GM18505 (cell line): ENCODE data around the gene EHMT1.

Experiments used
- ATAC-seq: cut with Tn5 transposase; IDR thresholded peaks from one replicate; pipeline ENCODE4 v1.9.1; 2021; ENCODE audit not compliant: unreplicated experiment
- POLR2A ChIP-seq: IDR thresholded peaks from 4 replicates; pipeline ENCODE4 v1.6.1; 2011; ENCODE audit warnings: borderline replicate concordance; ENCODE audit not compliant: insufficient read depth, insufficient read length; ENCODE audit errors: extremely low read depth

EHMT1 gene

DNA sequence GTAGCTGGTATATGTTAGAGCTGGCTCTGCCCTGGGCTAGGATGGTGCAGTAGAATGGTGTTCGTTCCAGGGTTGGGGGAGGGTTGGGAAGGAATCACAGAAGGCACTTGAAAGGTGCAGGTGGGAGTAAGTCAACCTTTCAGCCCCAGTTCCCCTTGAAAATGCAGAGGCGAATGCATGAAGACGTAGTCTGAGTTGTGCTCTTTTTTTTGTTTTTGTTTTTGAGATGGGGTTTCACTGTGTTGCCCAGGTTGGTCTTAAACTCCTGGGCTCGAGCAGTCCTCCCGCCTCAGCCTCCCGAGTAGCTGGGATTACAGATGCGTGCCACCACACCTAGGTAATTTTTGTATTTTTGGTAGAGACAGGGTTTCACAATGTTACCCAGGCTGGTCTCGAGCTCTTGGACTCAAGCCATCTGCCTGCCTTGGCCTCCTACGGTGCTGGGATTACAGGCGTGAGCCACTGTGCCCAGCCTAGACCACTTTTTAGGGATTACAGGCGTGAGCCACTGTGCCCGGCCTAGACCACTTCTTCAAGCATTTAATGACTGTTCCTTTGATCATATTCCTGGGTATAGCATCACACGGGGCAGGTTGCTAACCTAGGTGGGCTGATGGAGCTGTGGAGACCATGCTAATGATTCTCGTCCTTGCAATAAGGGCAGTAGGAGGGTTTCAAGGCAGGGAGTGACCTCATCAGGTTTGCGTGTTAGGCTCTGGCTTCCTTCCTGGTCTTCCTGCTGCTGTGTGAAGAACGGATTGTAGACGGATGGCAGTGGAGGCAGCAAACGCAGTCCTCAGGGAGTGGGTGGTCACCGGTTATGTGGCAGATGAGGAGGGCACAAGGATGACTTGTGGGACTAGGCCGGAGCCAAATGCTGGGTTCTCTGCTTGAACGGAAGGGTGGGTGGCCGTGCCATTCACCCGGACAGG lies 13.7 kb downstream of the EHMT1 start:
- no peak for ATAC-seq

DNA sequence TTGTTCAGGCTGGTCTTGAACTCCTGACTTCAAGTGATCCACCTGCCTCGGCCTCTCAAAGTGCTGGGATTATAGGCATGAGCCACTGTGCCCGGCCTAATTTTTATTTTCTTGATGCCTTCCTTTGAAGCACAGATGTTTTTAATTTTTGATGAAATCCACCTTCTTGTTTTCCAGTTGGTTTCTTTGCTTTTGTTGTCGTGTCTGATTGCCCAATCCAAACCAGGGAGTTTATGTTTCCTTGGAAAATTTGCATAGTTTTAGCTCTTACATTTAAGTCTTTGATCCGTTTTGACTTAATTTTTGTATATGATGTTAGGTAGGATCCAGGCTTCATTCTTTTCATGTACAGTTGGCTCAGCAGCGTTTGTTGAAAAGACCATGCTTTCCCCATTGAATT lies 15.2 kb downstream of the EHMT1 start:
- no peak for TF ChIP-seq POLR2A
- no peak for ATAC-seq

More for the DNA sequence above, 13.7 kb downstream of the EHMT1 start:
- TF ChIP-seq POLR2A: no peak

DNA sequence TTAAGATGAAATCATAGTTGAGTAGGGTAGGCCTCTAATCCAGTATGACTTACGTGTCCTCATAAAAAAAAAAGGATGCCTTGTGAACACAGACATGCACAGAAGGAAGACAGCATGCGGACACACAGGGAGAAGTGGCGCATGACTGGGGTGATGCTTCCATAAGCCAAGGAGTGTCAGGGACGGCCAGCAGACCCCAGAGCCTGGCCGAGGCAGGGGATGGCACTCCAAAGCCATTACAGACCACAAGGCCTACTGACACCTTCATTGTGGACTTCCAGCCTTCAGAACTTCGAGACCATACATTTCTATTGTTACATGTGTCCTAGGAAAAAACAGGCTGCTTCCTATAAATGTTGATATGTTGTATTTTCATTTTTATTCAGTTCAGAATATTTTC lies 19.9 kb downstream of the EHMT1 start:
- TF ChIP-seq POLR2A: no peak
- ATAC-seq: no peak

DNA sequence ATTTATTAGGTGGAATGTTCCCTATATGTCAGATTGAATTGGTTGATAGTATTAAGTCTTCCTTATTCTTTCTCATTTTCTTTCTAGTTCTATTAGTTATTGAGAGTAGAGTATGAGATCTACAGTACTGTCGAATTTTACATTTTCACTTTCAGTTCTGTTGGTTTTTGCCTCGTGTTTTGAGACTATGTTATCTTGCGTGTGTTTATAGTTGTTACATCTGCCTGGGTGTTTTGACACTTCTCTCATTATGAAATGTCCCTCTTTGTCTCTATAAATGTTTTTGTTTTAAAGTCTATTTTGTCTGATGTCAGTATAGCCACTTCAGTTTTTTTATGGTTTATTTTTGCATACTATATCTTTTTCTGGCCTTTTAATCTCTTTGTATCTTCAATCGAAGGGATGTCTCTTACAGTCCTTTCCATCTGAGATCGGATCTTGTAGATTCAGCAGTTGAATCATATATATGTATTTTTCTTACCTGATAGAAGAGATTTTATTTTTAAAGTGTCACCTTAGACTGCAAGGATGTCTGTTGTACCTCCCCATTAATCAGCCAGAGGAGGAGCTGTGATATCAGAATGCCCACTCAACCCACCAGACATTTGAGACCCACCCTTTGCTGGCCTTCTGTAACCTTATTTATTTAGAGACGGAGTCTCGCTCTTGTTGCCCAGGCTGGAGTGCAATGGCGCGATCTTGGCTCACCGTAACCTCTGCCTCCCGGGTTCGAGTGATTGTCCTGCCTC lies 20.7 kb downstream of the EHMT1 start:
- no peak for TF ChIP-seq POLR2A
- ATAC-seq: no peak

DNA sequence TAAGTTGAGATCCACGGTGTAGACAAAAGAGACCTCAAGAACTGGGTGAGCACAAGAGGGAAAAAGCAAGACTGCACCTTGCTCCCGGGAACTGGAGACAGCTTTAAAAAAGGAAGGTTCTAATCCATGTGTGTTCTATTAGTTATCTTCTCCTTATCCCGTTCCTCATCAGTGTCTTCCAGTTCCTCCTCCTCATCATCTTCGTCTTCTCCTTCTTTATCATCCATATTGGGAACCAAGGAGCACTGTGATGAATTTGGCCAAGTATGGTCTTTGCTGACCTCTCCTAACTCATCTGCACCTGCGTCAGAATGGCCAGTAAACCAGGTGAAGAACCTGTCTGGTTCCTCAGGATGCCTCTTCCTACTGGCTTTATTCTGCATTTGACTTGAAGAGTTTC lies 22.1 kb downstream of the EHMT1 start:
- no peak for TF ChIP-seq POLR2A
- no peak for ATAC-seq

DNA sequence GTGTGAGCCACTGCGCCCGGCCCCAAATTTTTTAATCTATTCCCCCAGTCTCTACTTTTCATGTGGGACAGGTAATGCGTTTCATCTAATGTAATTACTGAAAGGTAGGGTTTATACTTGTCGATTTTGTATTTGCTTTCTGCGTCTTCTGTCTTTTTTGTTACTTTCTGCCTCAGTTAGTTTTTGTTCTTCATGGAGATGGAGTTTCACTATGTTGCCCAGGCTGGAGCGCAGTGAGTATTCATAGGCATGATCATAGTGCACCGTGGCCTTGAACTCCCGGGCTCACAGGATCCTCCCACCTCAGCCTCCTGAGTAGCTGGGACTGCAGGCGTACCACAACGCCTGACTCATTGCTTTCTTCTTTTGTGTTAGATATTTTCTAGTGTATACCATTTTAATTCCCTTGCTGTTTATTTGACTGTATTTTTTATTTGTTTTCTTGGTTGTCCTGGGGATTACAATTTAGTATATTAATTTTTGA lies 23.4 kb downstream of the EHMT1 start:
- no peak for TF ChIP-seq POLR2A
- no peak for ATAC-seq

DNA sequence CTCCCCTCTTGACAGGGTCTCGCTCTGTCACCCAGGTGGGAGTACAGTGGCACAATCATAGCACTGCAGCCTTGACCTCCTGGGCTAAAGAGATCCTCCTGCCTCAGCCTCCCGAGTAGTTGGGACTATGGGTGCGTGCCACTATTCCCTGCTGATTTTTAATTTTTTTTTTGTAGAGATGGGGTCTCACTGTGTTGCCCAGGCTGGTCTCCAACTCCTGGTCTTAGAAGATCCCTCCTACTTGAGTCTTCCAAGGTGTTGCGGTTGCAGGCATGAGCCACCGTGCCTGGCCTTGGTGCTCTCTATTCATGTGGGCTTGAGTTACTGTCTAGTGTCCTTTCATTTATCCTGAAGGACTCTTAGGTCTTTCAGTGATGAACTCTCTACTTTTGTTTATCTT lies 24.1 kb downstream of the EHMT1 start:
- ATAC-seq: no peak
- TF ChIP-seq POLR2A: no peak

DNA sequence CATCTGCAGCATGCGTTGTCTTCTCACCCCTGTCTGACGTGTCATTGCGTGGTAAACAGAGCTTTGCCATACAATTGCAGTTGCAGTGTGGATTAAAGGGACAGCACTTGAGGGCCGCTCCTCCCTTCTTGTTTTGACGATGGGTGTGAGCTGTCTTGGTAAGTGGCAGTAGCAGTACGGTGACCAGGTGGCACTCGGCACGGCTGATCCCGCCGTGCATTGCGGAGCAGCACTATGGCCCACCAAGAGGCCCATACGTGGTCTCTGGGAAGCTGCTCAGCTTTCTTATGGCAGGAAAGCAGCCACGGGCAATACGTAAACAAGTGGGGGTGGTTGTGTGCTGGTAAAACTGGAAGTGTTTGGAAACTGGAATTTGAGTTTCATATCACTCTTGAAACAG lies 25.1 kb downstream of the EHMT1 start:
- TF ChIP-seq POLR2A: no peak
- ATAC-seq: no peak

DNA sequence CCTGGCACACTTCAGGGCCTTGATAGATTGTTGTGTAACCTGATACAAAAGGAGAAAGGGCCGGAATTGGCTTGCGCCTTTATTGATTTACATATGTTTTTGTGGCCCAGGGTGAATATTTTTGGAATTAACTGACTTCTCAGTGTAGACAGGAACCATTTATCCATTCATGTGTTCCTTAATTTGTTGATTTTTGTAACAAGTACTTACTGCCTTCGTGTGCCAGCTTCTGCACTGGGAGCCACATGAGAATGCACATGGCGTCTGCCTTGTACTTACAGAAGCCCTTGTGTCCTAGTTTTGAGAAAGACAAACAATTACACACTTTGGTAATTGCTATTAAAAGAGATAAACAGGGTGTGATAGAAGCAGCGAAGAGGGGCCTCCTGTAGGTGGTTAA lies 26.4 kb downstream of the EHMT1 start:
- no peak for TF ChIP-seq POLR2A
- ATAC-seq: no peak

DNA sequence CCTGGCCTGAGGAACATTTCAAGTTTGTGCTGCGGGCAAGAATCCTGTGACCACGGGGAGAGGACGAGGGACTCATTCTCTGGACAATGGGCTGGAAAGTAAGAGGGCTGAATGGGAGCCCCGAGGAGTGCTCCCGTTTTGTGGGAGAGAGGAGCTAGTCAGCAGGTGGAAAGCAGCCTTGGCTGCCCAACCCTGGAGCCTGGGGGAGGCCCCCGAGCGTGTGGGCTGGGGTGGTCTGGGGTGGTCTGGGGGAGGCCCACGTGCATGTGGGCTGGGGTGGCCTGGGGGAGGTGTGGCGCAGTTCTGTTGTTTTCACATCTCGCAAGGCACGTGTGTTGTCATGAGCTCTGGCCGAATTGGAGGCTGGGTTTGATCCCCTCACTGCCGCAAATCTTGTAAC lies 27.5 kb downstream of the EHMT1 start:
- ATAC-seq: no peak
- no peak for TF ChIP-seq POLR2A

DNA sequence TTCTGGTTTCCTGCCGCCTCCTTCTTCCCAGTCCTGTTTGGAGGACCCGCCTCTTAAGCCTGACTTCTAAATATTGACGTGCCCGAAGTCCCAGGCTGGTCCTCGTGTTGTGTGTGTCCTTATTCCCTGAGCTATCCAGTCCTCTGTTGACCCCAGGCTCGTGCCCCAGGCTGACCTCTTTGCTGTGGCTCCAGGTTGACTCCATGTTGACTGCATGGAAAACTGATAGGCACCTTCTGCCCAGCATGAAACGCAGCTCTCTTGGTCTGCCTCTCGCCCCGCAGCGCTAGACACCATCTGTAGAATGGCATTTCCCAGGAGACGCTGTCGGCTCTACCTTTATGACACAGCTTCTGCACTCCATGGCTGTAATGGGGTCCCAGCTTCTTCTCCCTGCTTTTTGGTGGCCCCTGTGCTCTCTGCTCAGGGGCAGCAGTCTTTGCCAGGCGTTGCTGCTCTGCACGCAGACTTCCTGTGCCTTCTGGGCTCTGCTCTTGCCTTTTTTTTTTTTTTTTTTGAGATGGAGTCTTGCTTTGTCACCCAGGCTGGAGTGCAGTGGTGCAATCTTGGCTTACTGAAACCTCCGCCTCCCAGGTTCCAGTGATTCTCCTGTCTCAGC lies 28.4 kb downstream of the EHMT1 start:
- ATAC-seq: no peak
- no peak for TF ChIP-seq POLR2A

DNA sequence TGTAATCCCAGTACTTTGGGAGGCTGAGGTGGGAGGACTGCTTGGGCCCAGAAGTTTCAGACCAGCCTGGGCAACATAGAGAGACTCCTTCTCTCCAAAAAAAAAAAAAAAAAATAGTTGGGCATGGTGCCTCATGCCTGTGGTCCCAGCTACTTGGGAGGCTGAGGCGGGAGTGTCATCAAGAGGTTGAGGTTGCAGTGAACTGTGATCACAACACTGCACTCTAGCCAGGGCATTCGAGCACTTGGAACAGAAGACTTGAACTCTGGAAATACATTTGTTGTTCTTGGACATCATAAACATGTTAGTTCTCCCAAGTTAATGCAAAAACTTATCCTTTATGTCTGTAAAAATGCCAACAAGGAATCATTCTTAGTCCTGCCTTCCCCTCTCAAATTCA lies 29.6 kb downstream of the EHMT1 start:
- ATAC-seq: no peak
- no peak for TF ChIP-seq POLR2A

DNA sequence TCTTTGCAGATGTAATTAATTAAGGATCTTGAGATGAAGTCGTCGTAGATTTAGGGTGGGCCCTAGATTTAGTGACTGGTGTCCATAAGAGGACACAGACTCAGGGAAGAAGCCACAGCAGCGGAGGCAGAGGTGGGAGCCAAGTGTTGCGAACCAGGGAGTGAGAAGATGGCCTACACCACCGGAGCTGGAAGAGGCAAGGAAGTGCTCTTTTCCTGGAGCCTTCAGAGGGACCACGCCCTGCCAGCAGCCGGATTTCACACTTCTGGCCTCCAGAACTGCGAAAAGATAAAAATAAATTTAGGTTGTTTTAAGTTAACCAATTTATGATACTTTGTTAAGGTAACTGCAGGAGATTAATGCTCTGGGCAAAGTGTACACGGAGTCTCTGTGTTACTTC lies 30.7 kb downstream of the EHMT1 start:
- no peak for ATAC-seq
- TF ChIP-seq POLR2A: no peak
